Measurements from ENCODE around the gene PNMA8A. TPM values are rescaled to one million over a fixed set of nuclear protein-coding genes. Genes with fewer than 3 reads are reported as not detected.
"Not testable (repeated sequence)": the region's sequence is repeated elsewhere in the genome, so short reads cannot be mapped to it uniquely, and the experiment has no call there.

Gene PNMA8A
- total and polyA plus RNA-seq, 7 experiments from 2014 or later = 0.62 to 0.86 TPM; not detected in 5

- H3K36me3 ChIP-seq (ENCODE audit: control insufficient read depth in 2 of 3, insufficient read depth in 3 of 3, low read length in 3 of 3) = no peaks in the 10 kb centered on the region
- H3K9me3 ChIP-seq (ENCODE audit: control insufficient read depth in 2 of 3, low read length in 3 of 3) = no peaks in the 10 kb centered on the region
- Mint-ChIP-seq H3K27ac (no peak overlapping the region), H3K36me3 (peaks cover 0 to 8% (median 3%) of the 10 kb centered on the region in 5 donors), H3K27me3 (peaks cover 5 to 18% (median 8%) of the 10 kb centered on the region in 5 donors), H3K4me1 (peaks cover 0 to 5% (median 4%) of the 10 kb centered on the region in 7 donors), H3K4me3 (no peak overlapping the region), H3K9me3 (peaks cover 0 to 10% (median 7%) of the 10 kb centered on the region in 11 donors)
- no peaks in the 10 kb centered on the region for H3K27me3 ChIP-seq (ENCODE audit: control insufficient read depth in 2 of 2, insufficient read depth in 2 of 2, low read length in 2 of 2)
- H3K27ac ChIP-seq (ENCODE audit: low read depth, low read length) = no peak overlapping the region
- H3K4me1 ChIP-seq (ENCODE audit: control insufficient read depth in 2 of 2, insufficient read depth in 2 of 2, low read length in 2 of 2) = no peaks in the 10 kb centered on the region
- ATAC-seq (no peak), DNase-seq (no peak)
- POLR2A ChIA-PET = no interaction called here
- no peak overlapping the region for H3K4me3 ChIP-seq (ENCODE audit: low read length)
- CTCF ChIA-PET = no interaction called here
- intact Hi-C loops (cut with micrococcal nuclease) = no loop called here
These were observed 24.4 kb downstream of the PNMA8A start for GRCh38 chr19:46447006-46447405.

DNA sequence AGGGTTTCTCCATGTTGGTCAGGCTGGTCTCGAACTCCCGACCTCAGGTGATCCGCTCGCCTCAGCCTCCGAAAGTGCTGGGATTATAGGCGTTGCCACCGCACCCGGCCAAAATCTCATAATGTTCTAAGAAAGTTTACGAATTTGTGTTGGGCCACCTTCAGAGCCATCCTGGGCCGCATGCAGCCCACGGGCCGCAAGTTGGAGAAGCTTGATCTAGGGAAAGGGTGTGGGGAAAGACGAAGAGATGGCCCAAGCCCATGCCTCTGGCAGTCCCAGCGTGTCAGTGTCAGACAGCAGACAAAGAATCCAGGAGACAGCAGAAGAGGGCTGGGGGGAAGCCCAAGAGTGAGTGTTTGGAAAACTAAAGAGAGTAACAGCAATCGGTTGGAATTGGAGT is 25.3 kb downstream of the PNMA8A start:
- peaks cover 0 to 8% (median 3%) of the 10 kb centered on the region in 5 donors for H3K36me3 Mint-ChIP-seq
- H3K4me1 Mint-ChIP-seq = peaks cover 0 to 5% (median 4%) of the 10 kb centered on the region in 7 donors
- Histone ChIP-seq H3K9me3 (ENCODE audit: control insufficient read depth in 2 of 3, low read length in 3 of 3) (no peaks in the 10 kb centered on the region), H3K36me3 (ENCODE audit: control insufficient read depth in 2 of 3, insufficient read depth in 3 of 3, low read length in 3 of 3) (no peaks in the 10 kb centered on the region), H3K4me1 (ENCODE audit: control insufficient read depth in 2 of 2, insufficient read depth in 2 of 2, low read length in 2 of 2) (no peaks in the 10 kb centered on the region), H3K27ac (ENCODE audit: low read depth, low read length) (no peak overlapping the region), H3K4me3 (ENCODE audit: low read length) (no peak overlapping the region), H3K27me3 (ENCODE audit: control insufficient read depth in 2 of 2, insufficient read depth in 2 of 2, low read length in 2 of 2) (no peaks in the 10 kb centered on the region)
- ChIA-PET POLR2A (no interaction called here), CTCF (no interaction called here)
- peaks cover 5 to 14% (median 8%) of the 10 kb centered on the region in 5 donors for H3K27me3 Mint-ChIP-seq
- ATAC-seq = no peak
- DNase-seq = no peak
- no peak overlapping the region for H3K27ac Mint-ChIP-seq
- intact Hi-C loops (cut with micrococcal nuclease) = no loop called here
- H3K4me3 Mint-ChIP-seq = no peak overlapping the region
- peaks cover 0 to 10% (median 7%) of the 10 kb centered on the region in 11 donors for H3K9me3 Mint-ChIP-seq

DNA sequence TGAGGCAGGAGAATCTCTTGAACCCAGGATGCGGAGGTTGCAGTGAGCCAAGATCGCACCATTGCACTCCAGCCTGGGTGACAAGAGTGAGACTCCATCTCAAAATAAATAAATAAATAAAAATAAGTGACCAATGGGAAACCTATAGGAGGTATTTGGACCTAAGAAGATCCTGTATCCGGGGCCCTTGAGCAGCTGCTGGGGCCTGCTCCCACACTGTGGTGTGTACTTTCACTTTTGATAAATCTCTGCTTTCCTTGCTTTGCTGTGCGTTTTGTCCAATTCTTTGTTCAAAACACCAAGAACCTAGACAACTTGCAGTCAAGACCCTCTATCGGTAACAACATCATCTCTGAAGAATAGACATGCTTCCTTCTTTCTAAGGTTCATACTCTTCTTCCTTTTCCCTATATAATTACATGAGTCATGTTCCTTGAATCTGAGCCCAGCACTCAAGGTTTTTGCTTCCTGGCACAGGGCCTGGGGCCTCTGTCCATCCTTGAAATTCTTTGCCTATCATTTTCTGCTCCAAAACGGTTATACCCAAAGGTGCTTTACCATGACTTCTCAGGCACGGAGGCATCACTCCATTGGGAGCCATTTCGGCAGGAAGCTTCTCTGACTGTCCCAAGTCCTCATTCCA is 28.4 kb downstream of the PNMA8A start:
- H3K36me3 Mint-ChIP-seq = no peaks in the 10 kb centered on the region
- no peak for ATAC-seq

DNA sequence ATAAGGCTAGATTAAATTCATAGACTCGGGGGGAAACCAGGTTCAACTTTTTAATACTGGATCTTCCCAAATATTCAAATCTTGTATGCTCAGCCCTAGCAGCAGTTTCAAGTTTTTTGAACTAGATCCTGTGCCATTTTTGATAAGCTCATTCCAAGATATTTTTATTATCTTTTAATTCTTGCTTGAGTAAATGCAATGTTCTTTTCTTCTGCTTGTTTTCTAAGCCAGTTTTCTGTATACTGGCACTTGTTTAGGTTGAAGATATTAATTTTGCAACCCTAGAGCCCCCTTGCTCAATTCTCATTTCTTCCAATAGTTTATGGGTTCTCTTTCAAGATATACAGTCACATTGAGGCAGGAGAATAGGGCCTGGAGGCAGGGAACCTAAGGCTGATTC is 29.5 kb downstream of the PNMA8A start:
- Histone ChIP-seq H3K9me3 (ENCODE audit: control insufficient read depth in 2 of 3, low read length in 3 of 3) (no peaks in the 10 kb centered on the region), H3K27me3 (ENCODE audit: control insufficient read depth in 2 of 2, insufficient read depth in 2 of 2, low read length in 2 of 2) (no peaks in the 10 kb centered on the region), H3K4me1 (ENCODE audit: control insufficient read depth in 2 of 2, insufficient read depth in 2 of 2, low read length in 2 of 2) (no peaks in the 10 kb centered on the region), H3K36me3 (ENCODE audit: control insufficient read depth in 2 of 3, insufficient read depth in 3 of 3, low read length in 3 of 3) (no peaks in the 10 kb centered on the region), H3K27ac (ENCODE audit: low read depth, low read length) (no peak overlapping the region), H3K4me3 (ENCODE audit: low read length) (no peak overlapping the region)
- Mint-ChIP-seq H3K4me1 (peaks cover 0 to 5% (median 4%) of the 10 kb centered on the region in 7 donors), H3K27ac (no peak overlapping the region), H3K36me3 (no peaks in the 10 kb centered on the region), H3K4me3 (no peak overlapping the region), H3K27me3 (peaks cover 0 to 6% (median 5%) of the 10 kb centered on the region in 5 donors), H3K9me3 (peaks cover 0 to 1% (median 0%) of the 10 kb centered on the region in 11 donors)
- intact Hi-C loops (cut with micrococcal nuclease) = no loop called here
- DNase-seq (no peak), ATAC-seq (no peak)
- POLR2A ChIA-PET = no interaction called here
- CTCF ChIA-PET = no interaction called here

More for the DNA sequence above, 28.4 kb downstream of the PNMA8A start:
- intact Hi-C loops (cut with micrococcal nuclease) = no loop called here
- H3K27me3 Mint-ChIP-seq = peaks cover 0 to 7% (median 5%) of the 10 kb centered on the region in 5 donors
- CTCF ChIA-PET = no interaction called here
- H3K4me3 Mint-ChIP-seq = no peak overlapping the region
- H3K4me1 Mint-ChIP-seq = peaks cover 0 to 5% (median 4%) of the 10 kb centered on the region in 7 donors
- H3K4me1 ChIP-seq (ENCODE audit: control insufficient read depth in 2 of 2, insufficient read depth in 2 of 2, low read length in 2 of 2) = no peaks in the 10 kb centered on the region
- peaks cover 0 to 1% (median 0%) of the 10 kb centered on the region in 11 donors for H3K9me3 Mint-ChIP-seq
- H3K27ac Mint-ChIP-seq = no peak overlapping the region
- H3K36me3 ChIP-seq (ENCODE audit: control insufficient read depth in 2 of 3, insufficient read depth in 3 of 3, low read length in 3 of 3) = no peaks in the 10 kb centered on the region
- H3K27me3 ChIP-seq (ENCODE audit: control insufficient read depth in 2 of 2, insufficient read depth in 2 of 2, low read length in 2 of 2) = no peaks in the 10 kb centered on the region
- H3K27ac ChIP-seq (ENCODE audit: low read depth, low read length) = no peak overlapping the region
- no peak for DNase-seq
- no peak overlapping the region for H3K4me3 ChIP-seq (ENCODE audit: low read length)
- POLR2A ChIA-PET = no interaction called here
- H3K9me3 ChIP-seq (ENCODE audit: control insufficient read depth in 2 of 3, low read length in 3 of 3) = no peaks in the 10 kb centered on the region

DNA sequence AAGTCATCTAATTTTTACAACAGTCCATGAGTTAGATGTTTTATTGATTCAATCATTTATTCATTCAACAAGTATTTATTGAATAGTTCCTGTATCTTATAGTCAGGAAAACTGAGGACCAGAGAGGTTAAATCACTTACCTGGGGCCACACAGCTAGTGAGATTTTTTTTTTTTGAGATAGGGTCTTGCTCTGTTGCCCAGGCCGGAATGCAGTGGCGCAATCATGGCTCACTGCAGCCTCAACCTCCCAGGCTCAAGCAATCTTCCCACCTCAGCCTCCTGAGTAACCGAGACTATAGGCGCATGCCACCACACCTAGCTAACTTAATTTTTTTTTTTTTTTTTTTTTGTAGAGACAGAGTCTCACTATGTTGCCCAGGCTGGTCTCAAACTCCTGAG is 35.7 kb downstream of the PNMA8A start:
- H3K27ac Mint-ChIP-seq; intact Hi-C loops (cut with micrococcal nuclease); H3K36me3 Mint-ChIP-seq: not testable (repeated sequence)

DNA sequence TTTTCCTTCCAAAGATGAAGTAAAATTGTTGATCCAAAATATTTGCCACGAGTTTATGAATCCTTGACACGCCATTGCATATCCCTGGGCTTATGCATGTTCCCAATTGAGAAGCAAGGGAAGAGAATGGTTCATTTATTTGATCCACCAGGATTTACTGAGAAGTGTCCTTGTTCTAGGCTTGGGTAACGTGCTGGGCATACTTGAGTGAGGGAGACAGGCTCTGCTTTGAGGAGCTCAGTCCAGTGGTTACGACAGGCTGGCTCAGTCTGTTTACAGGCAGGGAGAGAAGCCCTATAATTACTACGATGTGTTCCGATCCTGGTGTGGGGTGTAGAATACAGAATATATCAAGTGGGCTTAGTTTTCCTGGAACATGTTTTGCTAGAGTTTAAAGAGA is 36.4 kb downstream of the PNMA8A start:
- POLR2A ChIA-PET = no interaction called here
- peaks cover 0 to 4% of the 10 kb centered on the region in 2 donors for H3K27me3 ChIP-seq (ENCODE audit: control insufficient read depth in 2 of 2, insufficient read depth in 2 of 2, low read length in 2 of 2)
- H3K36me3 Mint-ChIP-seq = no peaks in the 10 kb centered on the region
- H3K36me3 ChIP-seq (ENCODE audit: control insufficient read depth in 2 of 3, insufficient read depth in 3 of 3, low read length in 3 of 3) = no peaks in the 10 kb centered on the region
- no peak for ATAC-seq
- CTCF ChIA-PET = no interaction called here
- H3K9me3 Mint-ChIP-seq = peaks cover 0 to 2% (median 0%) of the 10 kb centered on the region in 11 donors
- no peaks in the 10 kb centered on the region for H3K4me1 ChIP-seq (ENCODE audit: control insufficient read depth in 2 of 2, insufficient read depth in 2 of 2, low read length in 2 of 2)
- no peaks in the 10 kb centered on the region for H3K9me3 ChIP-seq (ENCODE audit: control insufficient read depth in 2 of 3, low read length in 3 of 3)
- peaks cover 0 to under 1% (median 0%) of the 10 kb centered on the region in 7 donors for H3K4me1 Mint-ChIP-seq
- H3K4me3 ChIP-seq (ENCODE audit: low read length) = no peak overlapping the region
- H3K4me3 Mint-ChIP-seq = no peak overlapping the region
- H3K27ac ChIP-seq (ENCODE audit: low read depth, low read length) = no peak overlapping the region
- no peak overlapping the region for H3K27ac Mint-ChIP-seq
- DNase-seq = no peak
- intact Hi-C loops (cut with micrococcal nuclease) = no loop called here
- peaks cover 27 to 48% (median 32%) of the 10 kb centered on the region in 5 donors for H3K27me3 Mint-ChIP-seq

More for the DNA sequence above, 35.7 kb downstream of the PNMA8A start:
- H3K4me3 Mint-ChIP-seq; H3K4me1 Mint-ChIP-seq; DNase-seq; H3K9me3 Mint-ChIP-seq; ATAC-seq; H3K4me1 ChIP-seq (ENCODE audit: control insufficient read depth in 2 of 2, insufficient read depth in 2 of 2, low read length in 2 of 2); H3K9me3 ChIP-seq (ENCODE audit: control insufficient read depth in 2 of 3, low read length in 3 of 3); H3K27ac ChIP-seq (ENCODE audit: low read depth, low read length); H3K27me3 ChIP-seq (ENCODE audit: control insufficient read depth in 2 of 2, insufficient read depth in 2 of 2, low read length in 2 of 2); POLR2A ChIA-PET; H3K4me3 ChIP-seq (ENCODE audit: low read length); CTCF ChIA-PET; H3K36me3 ChIP-seq (ENCODE audit: control insufficient read depth in 2 of 3, insufficient read depth in 3 of 3, low read length in 3 of 3): not testable (repeated sequence)
- H3K27me3 Mint-ChIP-seq = peaks cover 22 to 42% (median 25%) of the 10 kb centered on the region in 5 donors

GRCh38 chr19:46433470-46433869 is 37.9 kb downstream of the PNMA8A start:
- H3K27me3 ChIP-seq (ENCODE audit: control insufficient read depth in 2 of 2, insufficient read depth in 2 of 2, low read length in 2 of 2); H3K9me3 Mint-ChIP-seq; H3K27ac ChIP-seq (ENCODE audit: low read depth, low read length); H3K36me3 Mint-ChIP-seq; H3K36me3 ChIP-seq (ENCODE audit: control insufficient read depth in 2 of 3, insufficient read depth in 3 of 3, low read length in 3 of 3); H3K4me1 ChIP-seq (ENCODE audit: control insufficient read depth in 2 of 2, insufficient read depth in 2 of 2, low read length in 2 of 2); POLR2A ChIA-PET; intact Hi-C loops (cut with micrococcal nuclease); DNase-seq; H3K9me3 ChIP-seq (ENCODE audit: control insufficient read depth in 2 of 3, low read length in 3 of 3); H3K27ac Mint-ChIP-seq; H3K4me3 Mint-ChIP-seq; H3K4me3 ChIP-seq (ENCODE audit: low read length); ATAC-seq: not testable (repeated sequence)
- CTCF ChIA-PET = interaction anchor here (0.7 to 1.0 kb wide), 2 partner anchors 34 to 38 kb away, joined by 3 read pairs; no protein-coding TSS in a partner anchor
- H3K4me1 Mint-ChIP-seq = peaks cover 4 to 16% (median 10%) of the 10 kb centered on the region in 7 donors
- H3K27me3 Mint-ChIP-seq = peaks cover 41 to 59% (median 47%) of the 10 kb centered on the region in 5 donors

Data from naive thymus-derived CD4-positive, alpha-beta T cell (primary cell).